Right lobe of liver (tissue), 6 donors: ENCODE results near the gene RBPMS2. TPM values are rescaled to one million over a fixed set of nuclear protein-coding genes. Genes with fewer than 3 reads are reported as not detected.
A peak's percentile ranks its signal among the peaks of the same experiment; 100 is the strongest.

Experiments
- ATAC-seq, 4 donors: fragments of 200-7000 bp; cut with Tn5 transposase; one replicate each; pipeline ENCODE4 v1.9.1; 2020; ENCODE audit warnings: mild to moderate bottlenecking in 4 of 4, moderate library complexity in 4 of 4
- DNase-seq, 3 donors: peaks; one replicate each; pipeline ENCODE4 v3.0.0-alpha.2; 2020
- H3K27ac ChIP-seq, 3 donors: fragments of 200-600 bp; one replicate each; pipeline ENCODE4 v1.8.0; 2022
- H3K27me3 ChIP-seq, 2 donors: fragments of 200-600 bp; one replicate each; pipeline ENCODE4 v1.8.0; 2022
- H3K36me3 ChIP-seq, 4 donors: fragments of 200-600 bp; sonication (generic) in 1 of 4; one replicate each; pipeline versions ENCODE4 v1.5.1 to v1.8.0; 2017 to 2022; ENCODE audit warnings: control low read depth in 1 of 4
- H3K4me1 ChIP-seq, 4 donors: fragments of 200-600 bp; sonication (generic) in 1 of 4; one replicate each; pipeline versions ENCODE4 v1.5.1 to v1.8.0; 2017 to 2022; ENCODE audit warnings: control low read depth in 1 of 4
- H3K4me3 ChIP-seq, 3 donors: fragments of 200-600 bp; one replicate each; pipeline ENCODE4 v1.8.0; 2022
- H3K9me3 ChIP-seq, 4 donors: fragments of 200-600 bp; sonication (generic) in 1 of 4; one replicate each; pipeline versions ENCODE4 v1.5.1 to v1.8.0; 2017 to 2022; ENCODE audit warnings: control low read depth in 1 of 4
- CTCF ChIP-seq, 4 donors: fragments of 200-600 bp in 3 of 4; fragments of 450-650 bp in 1 of 4; IDR thresholded peaks; one replicate each; pipeline versions ENCODE4 v1.5.1 to v1.8.0; 2016 to 2022; ENCODE audit warnings: antibody characterized with exemption in 4 of 4, mild to moderate bottlenecking in 2 of 4
- POLR2A ChIP-seq: fragments of 450-650 bp; IDR thresholded peaks from one replicate; pipeline ENCODE4 v1.6.1; 2017; ENCODE audit warnings: antibody characterized with exemption, mild to moderate bottlenecking
- WGBS: methylation state at CpG from one replicate; pipeline ENCODE4 v1.1.6; 2018; ENCODE audit warnings: low coverage, low lambda C conversion rate; ENCODE audit not compliant: insufficient coverage; ENCODE audit errors: missing lambda C conversion rate; 5-methylcytosine and 5-hydroxymethylcytosine counted together
- intact Hi-C, 2 donors: fragments of 100-400 bp; cut with DNase I; formaldehyde crosslinking; loops; one replicate each; pipeline versions ENCODE4 v1.11.2 to v1.14.1; 2022
- total RNA-seq, 6 experiments: library from RNA; depleted of rRNA in 2 of 6; stranded (reverse); fragments of >200 nt in 2 of 6; fragmentation: NEBNext Ultra II Directional in 3 of 6; extraction: Animal tissue kit (Norgen Biotek cat#: 25700) in 3 of 6; gene quantifications; one replicate each; pipeline versions ENCODE4 v1.1.0 to v1.2.4, GENCODE V29; 2016 to 2023
- donor health status: DM: no; HTN: yes; CAD: no.
- donor health status: DM: no; HTN: no; CAD: no.
- donor health status: DM: no; HTN: no; CAD: no.
- donor health status: DM: no; HTN: yes; CAD: no.
- donor health status: DM: no; HTN: yes; CAD: no.

RBPMS2 gene
- total RNA-seq, 6 experiments from 2014 or later: 2.5 to 13.6 (median 6.1) TPM

GRCh38 chr15:64701051-64701450, 74.3 kb downstream of the RBPMS2 start:
- peak overlapping the region in 2 of 3 donors; percentile 1 to 79 for H3K4me3 ChIP-seq
- no peaks in the 10 kb centered on the region for H3K9me3 ChIP-seq
- H3K27ac ChIP-seq: peak overlapping the region in 2 of 3 donors; percentile 61 to 90
- TF ChIP-seq POLR2A (no peak), CTCF (IDR thresholded peaks at IDR 0.05) (no peak)
- H3K36me3 ChIP-seq: no peaks in the 10 kb centered on the region
- 52% methylated on average over 3 of the region's 3 CpGs for WGBS
- no peaks in the 10 kb centered on the region for H3K27me3 ChIP-seq
- no peak for ATAC-seq
- H3K4me1 ChIP-seq: peaks cover 0 to 70% (median 33%) of the 10 kb centered on the region in 4 donors
- no peak for DNase-seq
- intact Hi-C loops: no loop called here

DNA sequence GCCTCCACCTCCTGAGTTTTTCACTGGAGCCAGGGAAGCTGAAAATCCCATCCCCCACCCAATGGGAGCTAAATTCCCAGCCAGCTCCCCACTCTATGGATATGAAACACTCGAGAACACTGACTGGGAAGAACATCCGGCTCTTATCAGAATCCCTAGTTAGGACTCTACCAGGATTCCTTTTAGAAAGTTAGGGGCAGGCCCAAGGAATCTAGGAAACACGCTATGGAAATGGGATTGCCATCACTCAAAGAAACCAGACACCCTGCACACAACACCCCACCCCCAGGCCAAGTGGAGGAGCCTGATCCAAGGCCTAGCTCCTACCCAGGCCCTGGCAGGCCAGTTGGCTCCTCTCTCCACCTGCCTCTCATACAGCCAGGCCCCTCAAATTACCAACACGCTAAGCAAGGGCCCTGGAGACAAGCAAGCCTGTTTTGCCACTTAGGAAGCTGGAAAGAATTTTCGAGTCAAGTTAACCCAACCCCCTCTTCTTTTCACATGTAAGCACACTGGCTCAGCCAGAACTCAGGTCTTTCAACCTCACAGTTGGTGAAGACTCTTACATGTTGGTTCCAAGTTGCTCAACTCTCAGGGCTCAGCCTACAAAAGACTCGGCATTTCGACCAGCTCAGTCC, 75.5 kb downstream of the RBPMS2 start:
- no peaks in the 10 kb centered on the region for H3K9me3 ChIP-seq
- peaks cover 0 to 5% (median 0%) of the 10 kb centered on the region in 4 donors for H3K36me3 ChIP-seq
- peaks cover 0 to 60% (median 28%) of the 10 kb centered on the region in 4 donors for H3K4me1 ChIP-seq
- H3K27me3 ChIP-seq: no peaks in the 10 kb centered on the region
- ATAC-seq: peak in 3 of 4 donors; percentile 5 to 8 (median 8)
- no peak for DNase-seq
- 22% methylated on average over 1 of the region's 7 CpGs for WGBS
- H3K4me3 ChIP-seq: peak overlapping the region in 1 of 3 donors; percentile 79
- H3K27ac ChIP-seq: peak overlapping the region; percentile 42 to 69 (median 61)
- intact Hi-C loops: no loop called here
- TF ChIP-seq POLR2A (no peak), CTCF (IDR thresholded peaks at IDR 0.05) (no peak)

GRCh38 chr15:64698823-64699222, 76.6 kb downstream of the RBPMS2 start:
- DNase-seq: no peak
- peak overlapping the region in 2 of 3 donors; percentile 39 to 69 for H3K27ac ChIP-seq
- intact Hi-C loops: no loop called here

GRCh38 chr15:64697911-64698369, 77.4 kb downstream of the RBPMS2 start:
- no peak for ATAC-seq
- no peak for DNase-seq
- 61% methylated on average over 3 of the region's 3 CpGs for WGBS
- TF ChIP-seq CTCF (IDR thresholded peaks at IDR 0.05): no peak
- TF ChIP-seq POLR2A: no peak
- intact Hi-C loops: no loop called here
- Histone ChIP-seq H3K4me1 (peaks cover 3 to 53% (median 27%) of the 10 kb centered on the region in 4 donors), H3K36me3 (peaks cover 0 to 5% (median 0%) of the 10 kb centered on the region in 4 donors), H3K9me3 (no peaks in the 10 kb centered on the region), H3K27ac (peak overlapping the region in 1 of 3 donors; percentile 39), H3K4me3 (no peak overlapping the region), H3K27me3 (no peaks in the 10 kb centered on the region)

More at GRCh38 chr15:64698823-64699222, 76.6 kb downstream of the RBPMS2 start:
- Histone ChIP-seq H3K36me3 (peaks cover 0 to 5% (median 0%) of the 10 kb centered on the region in 4 donors), H3K4me3 (no peak overlapping the region), H3K4me1 (peaks cover under 1 to 50% (median 24%) of the 10 kb centered on the region in 4 donors), H3K9me3 (no peaks in the 10 kb centered on the region), H3K27me3 (no peaks in the 10 kb centered on the region)
- TF ChIP-seq POLR2A (no peak), CTCF (IDR thresholded peaks at IDR 0.05) (no peak)
- no peak for ATAC-seq
